Measurements from ENCODE around the gene LRRC49. TPM values are rescaled to one million over a fixed set of nuclear protein-coding genes. Genes with fewer than 3 reads are reported as not detected.
"Not testable (repeated sequence)": the region's sequence is repeated elsewhere in the genome, so short reads cannot be mapped to it uniquely, and the experiment has no call there.

LRRC49 gene
- total RNA-seq, 1 donor from 2014 or later: 8.9 TPM

DNA sequence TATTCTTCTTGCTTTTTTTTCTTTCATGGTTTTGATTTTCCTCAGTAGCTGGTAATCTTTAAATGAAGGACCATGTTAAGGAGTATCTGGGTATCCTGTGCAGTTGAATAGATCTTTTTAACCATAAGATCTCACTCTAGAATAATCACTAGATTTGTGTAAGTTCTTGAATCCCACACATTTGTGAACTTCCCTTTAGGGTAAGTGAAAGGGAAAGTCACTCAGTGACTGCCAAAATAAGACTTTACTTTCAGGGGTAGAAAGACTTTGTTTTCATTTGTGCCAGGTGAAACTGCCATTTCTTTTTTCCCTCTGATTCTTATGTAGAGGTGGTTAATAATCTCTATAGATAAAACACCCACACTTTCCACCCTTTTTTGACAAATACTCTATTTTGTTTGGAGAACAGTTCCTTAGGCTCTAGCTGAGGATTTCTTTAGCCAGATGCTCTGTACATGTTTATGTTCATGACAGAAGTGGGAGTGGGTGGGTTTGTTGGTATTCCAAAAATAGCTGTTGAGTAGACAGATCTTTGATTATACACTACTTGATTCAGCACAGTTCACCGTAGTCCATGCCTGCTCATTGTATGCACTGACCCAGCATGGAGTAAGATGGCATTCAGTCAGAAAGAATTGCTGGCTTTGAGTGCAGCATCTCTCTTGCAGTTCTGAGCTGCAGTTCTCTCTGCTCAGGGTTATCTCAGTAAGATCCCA is 28.5 kb downstream of the LRRC49 start:
- TF ChIP-seq, protein P1, sequence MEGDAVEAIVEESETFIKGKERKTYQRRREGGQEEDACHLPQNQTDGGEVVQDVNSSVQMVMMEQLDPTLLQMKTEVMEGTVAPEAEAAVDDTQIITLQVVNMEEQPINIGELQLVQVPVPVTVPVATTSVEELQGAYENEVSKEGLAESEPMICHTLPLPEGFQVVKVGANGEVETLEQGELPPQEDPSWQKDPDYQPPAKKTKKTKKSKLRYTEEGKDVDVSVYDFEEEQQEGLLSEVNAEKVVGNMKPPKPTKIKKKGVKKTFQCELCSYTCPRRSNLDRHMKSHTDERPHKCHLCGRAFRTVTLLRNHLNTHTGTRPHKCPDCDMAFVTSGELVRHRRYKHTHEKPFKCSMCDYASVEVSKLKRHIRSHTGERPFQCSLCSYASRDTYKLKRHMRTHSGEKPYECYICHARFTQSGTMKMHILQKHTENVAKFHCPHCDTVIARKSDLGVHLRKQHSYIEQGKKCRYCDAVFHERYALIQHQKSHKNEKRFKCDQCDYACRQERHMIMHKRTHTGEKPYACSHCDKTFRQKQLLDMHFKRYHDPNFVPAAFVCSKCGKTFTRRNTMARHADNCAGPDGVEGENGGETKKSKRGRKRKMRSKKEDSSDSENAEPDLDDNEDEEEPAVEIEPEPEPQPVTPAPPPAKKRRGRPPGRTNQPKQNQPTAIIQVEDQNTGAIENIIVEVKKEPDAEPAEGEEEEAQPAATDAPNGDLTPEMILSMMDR (IDR thresholded peaks at IDR 0.05): no peak
- Mint-ChIP-seq H3K4me3 (ENCODE audit: unreplicated experiment) (no peak overlapping the region), H3K4me1 (ENCODE audit: unreplicated experiment) (no peaks in the 10 kb centered on the region), H3K9me3 (ENCODE audit: unreplicated experiment) (no peaks in the 10 kb centered on the region), H3K27me3 (ENCODE audit: unreplicated experiment) (no peaks in the 10 kb centered on the region), H3K27ac (ENCODE audit: unreplicated experiment) (no peak overlapping the region), H3K36me3 (ENCODE audit: unreplicated experiment) (peaks cover 3% of the 10 kb centered on the region)
- DNase-seq (ENCODE audit: extremely low spot score, unreplicated experiment): no peak

DNA sequence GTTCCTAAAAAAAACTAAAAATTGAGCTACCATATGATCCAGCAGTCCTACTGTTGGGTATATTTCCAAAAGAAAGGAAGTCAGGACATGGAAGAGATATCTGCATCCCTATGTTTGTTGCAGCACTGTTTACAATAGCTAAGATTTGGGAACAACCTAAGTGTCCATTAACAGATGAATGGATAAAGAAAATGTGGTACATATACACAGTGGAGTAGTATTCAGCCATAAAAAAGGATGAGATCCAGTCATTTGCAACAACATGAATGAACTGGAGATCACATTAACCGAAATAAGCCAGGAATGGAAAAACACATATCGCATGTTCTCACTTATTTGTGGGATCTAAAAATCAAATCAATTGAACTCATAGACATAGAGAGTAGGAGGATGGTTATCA is 29.5 kb downstream of the LRRC49 start:
- DNase-seq (ENCODE audit: extremely low spot score, unreplicated experiment): no peak
- H3K4me1 Mint-ChIP-seq (ENCODE audit: unreplicated experiment): no peaks in the 10 kb centered on the region
- no peaks in the 10 kb centered on the region for H3K9me3 Mint-ChIP-seq (ENCODE audit: unreplicated experiment)
- peaks cover 5% of the 10 kb centered on the region for H3K36me3 Mint-ChIP-seq (ENCODE audit: unreplicated experiment)
- H3K4me3 Mint-ChIP-seq (ENCODE audit: unreplicated experiment): no peak overlapping the region
- no peak overlapping the region for H3K27ac Mint-ChIP-seq (ENCODE audit: unreplicated experiment)
- TF ChIP-seq, protein P1 (IDR thresholded peaks at IDR 0.05): no peak
- no peaks in the 10 kb centered on the region for H3K27me3 Mint-ChIP-seq (ENCODE audit: unreplicated experiment)

DNA sequence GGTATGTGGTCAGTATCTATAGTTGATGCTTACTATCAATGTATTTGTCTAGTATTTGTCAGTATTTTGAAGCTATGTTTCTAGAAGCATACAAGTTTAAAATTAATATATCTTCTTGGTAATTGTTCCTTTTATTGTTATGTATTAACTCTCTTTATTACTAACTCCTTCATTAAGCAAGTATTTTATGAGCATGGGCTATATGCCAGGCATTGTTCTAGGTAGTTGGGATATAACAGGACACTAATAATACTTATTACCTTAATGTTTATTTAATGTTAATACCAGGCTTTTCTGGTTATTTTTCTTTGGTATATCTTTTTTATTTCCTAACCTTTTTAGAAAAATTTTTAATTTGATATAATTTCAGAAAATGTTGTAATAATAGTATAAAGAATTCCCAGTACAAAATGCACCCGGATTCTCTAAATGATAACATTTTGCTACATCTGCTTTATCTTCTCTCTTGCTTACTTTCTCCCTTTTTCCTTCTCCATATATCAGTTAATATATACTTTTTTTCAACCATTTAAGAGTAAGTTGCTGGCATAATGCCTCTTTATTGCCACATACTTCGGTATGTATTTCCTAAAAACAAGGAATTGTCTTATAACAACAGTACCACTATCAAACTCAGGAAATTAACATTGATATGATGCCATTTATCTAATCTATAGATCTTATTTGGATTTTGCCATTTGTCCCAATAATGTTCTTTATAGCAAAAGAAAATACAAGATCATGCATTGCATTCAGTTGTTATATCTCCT is 30.9 kb downstream of the LRRC49 start:
- Mint-ChIP-seq H3K9me3 (ENCODE audit: unreplicated experiment) (peaks cover 3% of the 10 kb centered on the region), H3K27ac (ENCODE audit: unreplicated experiment) (no peak overlapping the region), H3K4me1 (ENCODE audit: unreplicated experiment) (no peaks in the 10 kb centered on the region), H3K27me3 (ENCODE audit: unreplicated experiment) (no peaks in the 10 kb centered on the region), H3K36me3 (ENCODE audit: unreplicated experiment) (peaks cover 8% of the 10 kb centered on the region), H3K4me3 (ENCODE audit: unreplicated experiment) (no peak overlapping the region)
- TF ChIP-seq, protein P1 (IDR thresholded peaks at IDR 0.05): no peak
- DNase-seq (ENCODE audit: extremely low spot score, unreplicated experiment): no peak

DNA sequence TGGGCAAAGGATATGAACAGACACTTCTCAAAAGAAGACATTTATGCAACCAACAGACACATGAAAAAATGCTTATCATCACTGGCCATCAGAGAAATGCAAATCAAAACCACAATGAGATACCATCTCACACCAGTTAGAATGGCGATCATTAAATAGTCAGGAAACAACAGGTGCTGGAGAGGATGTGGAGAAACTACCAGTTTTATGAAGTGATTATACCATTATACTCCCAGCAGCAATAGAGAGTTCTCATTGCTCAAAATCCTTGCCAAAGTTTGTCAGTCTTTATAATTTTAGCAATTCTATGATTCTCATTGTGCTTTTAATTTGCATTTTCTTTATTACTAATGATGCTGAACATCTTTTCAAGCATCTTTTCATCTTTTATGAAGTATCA is 34.3 kb downstream of the LRRC49 start:
- H3K4me1 Mint-ChIP-seq (ENCODE audit: unreplicated experiment); DNase-seq (ENCODE audit: extremely low spot score, unreplicated experiment); H3K27me3 Mint-ChIP-seq (ENCODE audit: unreplicated experiment); H3K27ac Mint-ChIP-seq (ENCODE audit: unreplicated experiment); H3K9me3 Mint-ChIP-seq (ENCODE audit: unreplicated experiment); H3K4me3 Mint-ChIP-seq (ENCODE audit: unreplicated experiment): not testable (repeated sequence)
- H3K36me3 Mint-ChIP-seq (ENCODE audit: unreplicated experiment): peaks cover 20% of the 10 kb centered on the region

DNA sequence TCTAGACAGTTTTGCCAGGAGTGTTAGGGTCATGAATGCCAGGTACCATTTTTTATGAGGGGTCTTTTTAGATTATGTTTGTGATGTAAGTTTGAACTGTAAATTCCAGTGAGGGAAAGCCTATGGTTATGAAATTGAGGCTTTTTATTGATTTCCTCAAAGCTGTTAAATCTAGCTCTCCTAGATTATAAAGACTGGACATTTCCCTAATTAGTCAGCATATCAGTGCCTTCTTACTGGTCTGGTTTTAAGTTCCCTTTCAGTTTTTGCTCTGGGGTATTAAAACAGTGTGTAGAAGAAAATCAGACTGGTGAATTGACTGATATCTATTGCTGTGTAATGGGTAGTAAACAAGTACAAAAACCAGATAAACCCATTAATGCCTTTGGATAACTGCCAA is 39.2 kb downstream of the LRRC49 start:
- H3K9me3 Mint-ChIP-seq (ENCODE audit: unreplicated experiment): peaks cover 8% of the 10 kb centered on the region
- no peak for DNase-seq (ENCODE audit: extremely low spot score, unreplicated experiment)
- peaks cover 17% of the 10 kb centered on the region for H3K36me3 Mint-ChIP-seq (ENCODE audit: unreplicated experiment)
- H3K4me1 Mint-ChIP-seq (ENCODE audit: unreplicated experiment): no peaks in the 10 kb centered on the region
- no peak overlapping the region for H3K4me3 Mint-ChIP-seq (ENCODE audit: unreplicated experiment)
- no peaks in the 10 kb centered on the region for H3K27me3 Mint-ChIP-seq (ENCODE audit: unreplicated experiment)
- H3K27ac Mint-ChIP-seq (ENCODE audit: unreplicated experiment): no peak overlapping the region
- TF ChIP-seq, protein P1 (IDR thresholded peaks at IDR 0.05): no peak
